Testis (tissue), 3 donors: ENCODE data around the gene HMMR. TPM values are rescaled to one million over a fixed set of nuclear protein-coding genes. Genes with fewer than 3 reads are reported as not detected.
"Not testable (repeated sequence)": the region's sequence is repeated elsewhere in the genome, so short reads cannot be mapped to it uniquely, and the experiment has no call there.

ENCODE experiments used
- DNase-seq: peaks from one replicate; pipeline ENCODE4 v3.0.0-alpha.2; 2019
- H3K27ac ChIP-seq, 2 donors: fragments of 200-600 bp; sonication (generic); one replicate each; pipeline ENCODE4 v1.5.1; 2019
- H3K27me3 ChIP-seq: fragments of 200-600 bp; sonication (generic); one replicate; pipeline ENCODE4 v1.5.1; 2019
- H3K36me3 ChIP-seq: fragments of 200-600 bp; sonication (generic); one replicate; pipeline ENCODE4 v1.5.1; 2017; ENCODE audit warnings: low read depth; ENCODE audit errors: missing control alignments
- H3K4me1 ChIP-seq: fragments of 200-600 bp; sonication (generic); one replicate; pipeline ENCODE4 v1.5.1; 2019
- H3K4me3 ChIP-seq, 2 donors: fragments of 200-600 bp; sonication (generic); one replicate each; pipeline ENCODE4 v1.5.1; 2017 to 2019
- H3K9me3 ChIP-seq: fragments of 200-600 bp; sonication (generic); one replicate; pipeline ENCODE4 v1.5.1; 2017
- POLR2A ChIP-seq: fragments of 450-650 bp; IDR thresholded peaks from one replicate; pipeline ENCODE4 v1.6.1; 2017; ENCODE audit warnings: antibody characterized with exemption, mild to moderate bottlenecking, moderate library complexity
- WGBS, 2 donors: methylation state at CpG; one replicate each; pipeline ENCODE4 v1.1.5; 2018; 5-methylcytosine and 5-hydroxymethylcytosine counted together
- intact Hi-C: fragments of 100-400 bp; cut with DNase I; formaldehyde crosslinking; loops from one replicate; pipeline ENCODE4 v1.15.1; 2023; ENCODE audit warnings: low total_unique reads
- polyA plus RNA-seq: library from polyadenylated mRNA; stranded (reverse); fragments of 350-450 nt; fragmentation: Illumina TruSeq; extraction: RNeasy Lipid Tissue Mini Kit (QIAGEN cat#74804); gene quantifications from one replicate; pipeline ENCODE4 v1.2.3, GENCODE V29; 2014; ENCODE audit warnings: low read depth, low replicate concordance; ENCODE audit not compliant: insufficient read depth
- total RNA-seq, 2 donors: library from RNA; depleted of rRNA; stranded (reverse); fragments of >200 nt; gene quantifications; one replicate each; pipeline ENCODE4 v1.2.3, GENCODE V29; 2016
- TF ChIP-seq, protein P1 (sequence below), 3 experiments: fragments of 450-650 bp in 2 of 3; fragments of 200-600 bp in 1 of 3; sonication (generic) in 1 of 3; IDR thresholded peaks; one replicate each; pipeline ENCODE4 v1.5.1; 2016 to 2019; ENCODE audit warnings: antibody characterized with exemption in 3 of 3, mild to moderate bottlenecking in 2 of 3, moderate library complexity in 1 of 3

Gene HMMR
- total and polyA plus RNA-seq, 3 donors from 2014 or later = 11.5 to 20.9 (median 14.5) TPM

DNA sequence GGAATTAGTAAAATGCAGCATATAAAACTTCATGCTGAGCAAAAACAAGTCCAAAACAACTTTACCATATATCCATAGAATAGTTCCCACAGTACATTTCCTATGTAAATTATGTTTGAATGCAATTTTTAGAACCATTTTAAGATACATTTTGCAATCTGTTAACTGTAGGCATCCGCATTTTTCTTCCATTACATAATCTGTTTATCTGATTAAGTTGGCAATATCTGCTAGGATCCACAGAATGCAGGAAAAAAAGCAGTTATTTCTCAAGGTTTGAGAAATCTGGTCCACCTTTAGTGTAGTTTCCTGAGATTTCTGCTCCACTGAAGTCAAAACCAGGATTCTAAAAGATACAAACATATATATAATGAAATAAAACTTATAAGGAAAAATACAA lies 6.7 kb upstream of the HMMR start:
- peaks cover 6% of the 10 kb centered on the region for H3K4me1 ChIP-seq
- DNase-seq = no peak
- no peaks in the 10 kb centered on the region for H3K27me3 ChIP-seq
- intact Hi-C loops = loop anchor here (10.0 kb wide), 1 partner anchor 51 kb away; the partner anchor contains the start of gene MAT2B
- H3K27ac ChIP-seq = no peak overlapping the region
- no peaks in the 10 kb centered on the region for H3K9me3 ChIP-seq
- TF ChIP-seq POLR2A = no peak
- TF ChIP-seq, protein P1, sequence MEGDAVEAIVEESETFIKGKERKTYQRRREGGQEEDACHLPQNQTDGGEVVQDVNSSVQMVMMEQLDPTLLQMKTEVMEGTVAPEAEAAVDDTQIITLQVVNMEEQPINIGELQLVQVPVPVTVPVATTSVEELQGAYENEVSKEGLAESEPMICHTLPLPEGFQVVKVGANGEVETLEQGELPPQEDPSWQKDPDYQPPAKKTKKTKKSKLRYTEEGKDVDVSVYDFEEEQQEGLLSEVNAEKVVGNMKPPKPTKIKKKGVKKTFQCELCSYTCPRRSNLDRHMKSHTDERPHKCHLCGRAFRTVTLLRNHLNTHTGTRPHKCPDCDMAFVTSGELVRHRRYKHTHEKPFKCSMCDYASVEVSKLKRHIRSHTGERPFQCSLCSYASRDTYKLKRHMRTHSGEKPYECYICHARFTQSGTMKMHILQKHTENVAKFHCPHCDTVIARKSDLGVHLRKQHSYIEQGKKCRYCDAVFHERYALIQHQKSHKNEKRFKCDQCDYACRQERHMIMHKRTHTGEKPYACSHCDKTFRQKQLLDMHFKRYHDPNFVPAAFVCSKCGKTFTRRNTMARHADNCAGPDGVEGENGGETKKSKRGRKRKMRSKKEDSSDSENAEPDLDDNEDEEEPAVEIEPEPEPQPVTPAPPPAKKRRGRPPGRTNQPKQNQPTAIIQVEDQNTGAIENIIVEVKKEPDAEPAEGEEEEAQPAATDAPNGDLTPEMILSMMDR (IDR thresholded peaks at IDR 0.05) = no peak
- WGBS, 2 donors = 87 to 88% methylated on average over 1 of the region's 1 CpG
- no peaks in the 10 kb centered on the region for H3K36me3 ChIP-seq
- H3K4me3 ChIP-seq = no peak overlapping the region

DNA sequence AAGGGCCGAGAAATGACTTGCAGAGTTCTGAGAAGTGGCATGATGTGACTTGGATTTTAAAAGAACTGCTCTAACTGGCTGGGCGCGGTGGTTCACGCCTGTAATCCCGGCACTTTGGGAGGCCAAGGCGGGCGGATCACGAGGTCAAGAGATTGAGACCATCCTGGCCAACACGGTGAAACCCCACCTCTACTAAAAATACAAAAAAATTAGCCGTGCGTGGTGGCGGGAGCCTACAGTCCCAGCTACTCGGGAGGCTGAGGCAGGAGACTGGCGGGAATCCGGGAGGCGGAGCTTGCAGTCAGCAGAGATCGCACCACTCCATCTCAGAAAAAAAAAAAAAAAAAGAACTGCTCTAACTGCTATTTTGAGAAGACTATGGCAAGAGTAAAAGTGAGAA lies 5.0 kb upstream of the HMMR start:
- H3K36me3 ChIP-seq, H3K4me3 ChIP-seq, H3K27me3 ChIP-seq: not testable (repeated sequence)

DNA sequence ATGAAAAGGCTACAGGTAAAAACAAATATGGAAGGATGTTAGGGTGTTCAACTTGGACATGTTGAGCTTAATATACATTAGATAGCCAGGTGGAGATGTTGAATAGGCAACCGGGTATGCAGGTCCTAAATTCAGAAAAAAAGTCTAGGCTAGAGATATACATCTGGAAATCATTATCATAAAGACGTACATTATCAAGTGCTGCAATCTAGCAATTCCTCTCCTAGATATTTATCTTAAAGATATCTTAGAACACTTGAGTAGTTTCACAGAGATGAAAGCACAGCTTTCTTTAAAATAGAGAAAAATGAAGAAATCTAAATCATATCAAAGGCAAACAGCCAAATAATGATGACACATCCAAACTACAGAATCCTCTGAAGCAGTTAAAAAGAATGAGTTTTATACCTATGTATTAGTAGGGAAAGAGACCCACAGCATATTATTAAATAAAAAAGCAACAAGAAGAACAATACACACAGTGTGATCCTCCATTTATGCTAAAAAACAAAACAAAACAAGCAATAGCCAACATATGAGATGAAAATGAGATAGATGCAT lies 4.3 kb upstream of the HMMR start:
- H3K36me3 ChIP-seq = no peaks in the 10 kb centered on the region
- intact Hi-C loops = loop anchor here (10.0 kb wide), 1 partner anchor 49 kb away; the partner anchor contains the start of gene MAT2B

More for the DNA sequence above, 5.0 kb upstream of the HMMR start:
- not testable (repeated sequence) for DNase-seq, H3K4me1 ChIP-seq, H3K9me3 ChIP-seq, H3K27ac ChIP-seq
- intact Hi-C loops = loop anchor here (10.0 kb wide), 1 partner anchor 49 kb away; the partner anchor contains the start of gene MAT2B
- WGBS, 2 donors = 75 to 93% methylated on average over 17 of the region's 17 CpGs

DNA sequence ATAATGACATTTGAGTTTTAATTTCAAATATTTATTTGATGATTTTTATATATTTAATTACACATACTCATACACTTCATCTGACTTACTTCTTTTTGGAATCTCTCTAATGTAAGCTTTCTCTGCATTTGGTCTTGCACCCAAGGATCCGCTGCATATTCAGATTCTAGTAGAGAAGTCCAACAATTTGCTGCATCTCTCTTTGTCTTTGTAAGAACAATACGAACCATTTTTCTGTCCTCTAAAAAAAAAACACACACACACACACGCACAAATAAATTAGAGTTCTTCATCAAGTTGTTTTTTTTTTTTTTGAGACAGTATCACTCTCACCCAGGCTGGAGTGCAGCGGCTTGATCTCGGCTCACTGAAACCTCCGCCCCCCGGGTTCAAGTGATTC lies 3.6 kb upstream of the HMMR start:
- H3K27me3 ChIP-seq = no peaks in the 10 kb centered on the region
- H3K4me1 ChIP-seq = peaks cover 9% of the 10 kb centered on the region
- no peak for DNase-seq
- 78 to 81% methylated on average over 7 of the region's 7 CpGs for WGBS, 2 donors
- no peak overlapping the region for H3K27ac ChIP-seq
- H3K9me3 ChIP-seq = no peaks in the 10 kb centered on the region
- intact Hi-C loops = loop anchor here (10.0 kb wide), 1 partner anchor 48 kb away; the partner anchor contains the start of gene MAT2B
- H3K4me3 ChIP-seq = no peak overlapping the region
- TF ChIP-seq, protein P1 (IDR thresholded peaks at IDR 0.05) = no peak
- no peak for TF ChIP-seq POLR2A
- no peaks in the 10 kb centered on the region for H3K36me3 ChIP-seq

More for the DNA sequence above, 4.3 kb upstream of the HMMR start:
- no peak for TF ChIP-seq POLR2A
- TF ChIP-seq, protein P1 (IDR thresholded peaks at IDR 0.05) = no peak
- 85 to 86% methylated on average over 2 of the region's 2 CpGs for WGBS, 2 donors
- Histone ChIP-seq H3K4me3 (no peak overlapping the region), H3K27me3 (no peaks in the 10 kb centered on the region), H3K27ac (no peak overlapping the region), H3K4me1 (peaks cover 9% of the 10 kb centered on the region), H3K9me3 (no peaks in the 10 kb centered on the region)
- no peak for DNase-seq

DNA sequence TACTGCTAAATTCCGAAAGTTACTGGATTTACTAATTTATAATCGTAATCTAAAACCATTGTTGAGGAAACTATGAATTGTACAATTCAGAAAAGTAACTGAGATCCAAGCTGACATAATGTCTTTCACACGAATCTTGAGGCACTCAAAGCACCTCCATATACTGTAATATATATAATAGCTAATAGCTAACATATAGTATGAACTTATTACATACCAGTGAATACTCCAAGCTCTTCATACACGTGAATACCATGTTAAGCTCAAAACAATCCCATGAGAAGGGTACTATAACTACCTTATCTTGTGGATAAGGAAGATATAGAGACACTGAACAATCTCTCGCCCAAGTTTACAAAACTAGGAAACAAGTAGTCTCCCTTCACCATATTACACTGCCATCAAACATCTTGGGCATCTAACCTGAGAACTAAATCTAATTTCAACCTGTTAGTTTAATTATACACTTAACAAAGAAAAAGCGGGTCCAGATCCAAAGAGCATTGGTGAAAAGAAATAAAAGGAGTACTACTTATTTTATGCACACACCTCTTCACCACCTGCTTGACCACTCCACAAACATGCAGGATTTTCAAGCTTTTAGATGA lies 1.6 kb upstream of the HMMR start:
- intact Hi-C loops = loop anchor here (10.0 kb wide), 1 partner anchor 46 kb away; the partner anchor contains the start of gene MAT2B

More for the DNA sequence above, 1.6 kb upstream of the HMMR start:
- DNase-seq = no peak
- TF ChIP-seq POLR2A = no peak
- TF ChIP-seq, protein P1 (IDR thresholded peaks at IDR 0.05) = no peak
- H3K27me3 ChIP-seq = no peaks in the 10 kb centered on the region
- H3K9me3 ChIP-seq = no peaks in the 10 kb centered on the region
- peaks cover 9% of the 10 kb centered on the region for H3K4me1 ChIP-seq
- peak overlapping the region; percentile 92 to 96 for H3K27ac ChIP-seq
- H3K36me3 ChIP-seq = no peaks in the 10 kb centered on the region
- 25 to 33% methylated on average over 6 of the region's 6 CpGs for WGBS, 2 donors
- peak overlapping the region; percentile 63 to 75 for H3K4me3 ChIP-seq
